ENCODE data around the gene KAZN. TPM values are rescaled to one million over a fixed set of nuclear protein-coding genes. Genes with fewer than 3 reads are reported as not detected.

Gene KAZN
- total and polyA plus RNA-seq, 10 donors, result 20.0 to 245 (median 144) TPM

- intact Hi-C loops (cut with DNase I; ENCODE audit: low total_unique reads), result no loop called here
- Histone ChIP-seq H3K36me3 (no peaks in the 10 kb centered on the region), H3K27me3 (replicated peaks in 1 of 7) (peaks cover 0 to 52% (median 2%) of the 10 kb centered on the region in 7 donors), H3K4me1 (no peaks in the 10 kb centered on the region), H3K27ac (no peak overlapping the region), H3K4me3 (no peak overlapping the region), H3K9me3 (no peaks in the 10 kb centered on the region)
- 70 to 83% (median 79%) methylated on average over 11 of the region's 11 CpGs for WGBS, 5 donors
- no peak for DNase-seq
- no peak for TF ChIP-seq CTCF (IDR thresholded peaks at IDR 0.05 in 8 of 11, conservative IDR thresholded peaks at IDR 0.05 in 3 of 11)
- no peak for TF ChIP-seq POLR2A (IDR thresholded peaks at IDR 0.05)
- no peak for TF ChIP-seq POLR2AphosphoS5 (IDR thresholded peaks at IDR 0.05)
These were observed 46.1 kb upstream of the KAZN start for GRCh38 chr1:14552246-14552965.

GRCh38 chr1:14553711-14554110 lies 44.8 kb upstream of the KAZN start:
- no peak for TF ChIP-seq POLR2A (IDR thresholded peaks at IDR 0.05)
- no peak for TF ChIP-seq POLR2AphosphoS5 (IDR thresholded peaks at IDR 0.05)
- no peak for TF ChIP-seq CTCF (IDR thresholded peaks at IDR 0.05 in 8 of 11, conservative IDR thresholded peaks at IDR 0.05 in 3 of 11)
- DNase-seq, result no peak
- Histone ChIP-seq H3K27me3 (replicated peaks in 1 of 7) (peaks cover 0 to 62% (median 0%) of the 10 kb centered on the region in 7 donors), H3K9me3 (no peaks in the 10 kb centered on the region), H3K36me3 (no peaks in the 10 kb centered on the region), H3K4me3 (no peak overlapping the region), H3K27ac (no peak overlapping the region), H3K4me1 (no peaks in the 10 kb centered on the region)
- intact Hi-C loops (cut with DNase I; ENCODE audit: low total_unique reads), result no loop called here
- WGBS, 5 donors, result 80 to 87% (median 83%) methylated on average over 7 of the region's 7 CpGs

GRCh38 chr1:14555091-14555490 lies 43.4 kb upstream of the KAZN start:
- H3K27ac ChIP-seq, result no peak overlapping the region
- no peaks in the 10 kb centered on the region for H3K4me1 ChIP-seq
- no peak for DNase-seq
- no peak for TF ChIP-seq POLR2AphosphoS5 (IDR thresholded peaks at IDR 0.05)
- TF ChIP-seq CTCF (IDR thresholded peaks at IDR 0.05 in 8 of 11, conservative IDR thresholded peaks at IDR 0.05 in 3 of 11), result no peak
- no peak for TF ChIP-seq POLR2A (IDR thresholded peaks at IDR 0.05)
- WGBS, 5 donors, result 37 to 51% (median 45%) methylated on average over 2 of the region's 2 CpGs
- H3K36me3 ChIP-seq, result no peaks in the 10 kb centered on the region
- H3K27me3 ChIP-seq (replicated peaks in 1 of 7), result peaks cover 0 to 57% (median 0%) of the 10 kb centered on the region in 7 donors
- H3K9me3 ChIP-seq, result no peaks in the 10 kb centered on the region
- no peak overlapping the region for H3K4me3 ChIP-seq
- intact Hi-C loops (cut with DNase I; ENCODE audit: low total_unique reads), result no loop called here

- H3K36me3 ChIP-seq, result no peaks in the 10 kb centered on the region
- WGBS, 5 donors, result 87 to 96% (median 90%) methylated on average over 8 of the region's 8 CpGs
- no peaks in the 10 kb centered on the region for H3K4me1 ChIP-seq
- H3K4me3 ChIP-seq, result no peak overlapping the region
- H3K27ac ChIP-seq, result no peak overlapping the region
- peaks cover 0 to 5% (median 3%) of the 10 kb centered on the region in 8 donors for H3K9me3 ChIP-seq
- intact Hi-C loops (cut with DNase I; ENCODE audit: low total_unique reads), result no loop called here
- TF ChIP-seq CTCF (IDR thresholded peaks at IDR 0.05 in 8 of 11, conservative IDR thresholded peaks at IDR 0.05 in 3 of 11), result no peak
- TF ChIP-seq POLR2AphosphoS5 (IDR thresholded peaks at IDR 0.05), result no peak
- no peak for TF ChIP-seq POLR2A (IDR thresholded peaks at IDR 0.05)
- no peak for DNase-seq
- peaks cover 0 to 27% (median 0%) of the 10 kb centered on the region in 7 donors for H3K27me3 ChIP-seq (replicated peaks in 1 of 7)
These were observed 37.3 kb upstream of the KAZN start for GRCh38 chr1:14561014-14561693.
